MM.1S (cell line): ENCODE results near the gene GNAT2.

Experiments
- DNase-seq: peaks from one replicate; pipeline ENCODE4 v3.0.0-alpha.2; 2015
- H2AFZ ChIP-seq: fragments of 300-600 bp; sonication (generic); 2 replicates; pipeline ENCODE4 v1.6.0; 2016; ENCODE audit warnings: antibody characterized with exemption, low read length
- H3F3A ChIP-seq: fragments of 300-600 bp; sonication (generic); 2 replicates; pipeline ENCODE4 v1.6.1; 2016; ENCODE audit warnings: mild to moderate bottlenecking, antibody characterized with exemption, low read length, moderate library complexity, mixed read lengths; ENCODE audit not compliant: insufficient read depth
- H3K27ac ChIP-seq: fragments of 300-600 bp; sonication (generic); 2 replicates; pipeline ENCODE4 v1.5.1; 2016; ENCODE audit warnings: mild to moderate bottlenecking, low read length
- H3K27me3 ChIP-seq: fragments of 300-600 bp; sonication (generic); replicated peaks from 2 replicates; pipeline ENCODE4 v1.6.0; 2016; ENCODE audit warnings: low read length; ENCODE audit not compliant: insufficient read depth
- H3K36me3 ChIP-seq: fragments of 300-600 bp; sonication (generic); replicated peaks from 2 replicates; pipeline ENCODE4 v1.6.1; 2016; ENCODE audit warnings: mild to moderate bottlenecking, low read length, mixed read lengths; ENCODE audit not compliant: insufficient read depth
- H3K4me1 ChIP-seq: fragments of 300-600 bp; sonication (generic); 2 replicates; pipeline ENCODE4 v1.6.1; 2016; ENCODE audit warnings: low read length, mixed read lengths
- H3K4me2 ChIP-seq: fragments of 300-600 bp; sonication (generic); 2 replicates; pipeline ENCODE4 v1.6.0; 2016; ENCODE audit warnings: low read depth, low read length
- H3K4me3 ChIP-seq: fragments of 300-600 bp; sonication (generic); 2 replicates; pipeline ENCODE4 v1.5.1; 2016; ENCODE audit warnings: low read length, mixed read lengths
- H3K79me2 ChIP-seq: fragments of 300-600 bp; sonication (generic); 2 replicates; pipeline ENCODE4 v1.6.1; 2016; ENCODE audit warnings: mixed run types, low read length, mixed read lengths
- H3K9ac ChIP-seq: fragments of 300-600 bp; sonication (generic); 2 replicates; pipeline ENCODE4 v1.6.1; 2016; ENCODE audit warnings: low read length, mixed read lengths
- H3K9me2 ChIP-seq: fragments of 300-600 bp; sonication (generic); replicated peaks from 2 replicates; pipeline ENCODE4 v1.6.1; 2016; ENCODE audit warnings: mild to moderate bottlenecking, low read length, mixed read lengths; ENCODE audit not compliant: insufficient read depth
- H3K9me3 ChIP-seq: fragments of 300-600 bp; sonication (generic); replicated peaks from 2 replicates; pipeline ENCODE4 v1.6.1; 2016; ENCODE audit warnings: mild to moderate bottlenecking, low read length, mixed read lengths; ENCODE audit not compliant: insufficient read depth
- H4K20me1 ChIP-seq: fragments of 300-600 bp; sonication (generic); 2 replicates; pipeline ENCODE4 v1.6.1; 2016; ENCODE audit warnings: mild to moderate bottlenecking, low read length, moderate library complexity, mixed read lengths; ENCODE audit not compliant: insufficient read depth
- EZH2 ChIP-seq: fragments of 300-600 bp; sonication (generic); optimal IDR thresholded peaks from 2 replicates; pipeline ENCODE3; 2017; ENCODE audit warnings: low read depth, mild to moderate bottlenecking, antibody characterized with exemption, low read length, mixed read lengths
- EZH2phosphoT487 ChIP-seq: fragments of 300-600 bp; sonication (generic); IDR thresholded peaks from 2 replicates; pipeline ENCODE4 v1.6.1; 2018; ENCODE audit warnings: antibody characterized with exemption, low read length
- TF ChIP-seq, protein P1 (sequence below): fragments of 300-600 bp; sonication (generic); IDR thresholded peaks from 2 replicates; pipeline ENCODE4 v1.5.1; 2016; ENCODE audit warnings: antibody characterized with exemption, low read length, mixed read lengths

GNAT2 gene

DNA sequence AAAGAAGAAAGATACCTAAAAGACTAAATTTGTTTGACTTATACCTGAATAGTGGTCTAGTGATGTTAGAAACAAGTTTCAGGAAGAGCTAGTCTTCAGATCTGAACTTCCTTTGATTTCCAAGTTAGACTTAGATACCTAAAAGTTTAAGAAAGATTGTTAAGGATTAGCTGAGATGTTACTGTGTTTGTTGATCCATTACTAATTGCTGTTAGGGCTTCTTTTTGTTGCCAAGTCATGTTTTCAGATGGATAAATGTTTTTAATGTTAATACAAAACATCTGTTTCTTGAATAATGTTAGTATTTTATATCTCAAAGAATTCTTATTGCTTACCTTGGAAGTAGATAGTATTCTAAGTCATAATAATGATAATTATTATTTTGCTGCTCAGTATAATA lies 59.4 kb downstream of the GNAT2 start:
- Histone ChIP-seq H2AFZ (no peak overlapping the region), H3K79me2 (peaks cover 99% of the 10 kb centered on the region), H3K9me2 (no peaks in the 10 kb centered on the region), H3K27me3 (no peaks in the 10 kb centered on the region), H3K4me2 (no peak overlapping the region), H3K9me3 (no peaks in the 10 kb centered on the region), H3K36me3 (no peaks in the 10 kb centered on the region), H3K4me1 (peaks cover 9% of the 10 kb centered on the region; the same call in 1 of the 2 replicates), H3F3A (no peaks in the 10 kb centered on the region), H3K4me3 (no peak overlapping the region), H3K27ac (no peak overlapping the region), H4K20me1 (0 out of 2 replicates have a peak, but pooled peaks cover 3% of the 10 kb centered on the region), H3K9ac (no peak overlapping the region)
- DNase-seq = no peak
- TF ChIP-seq, protein P1, sequence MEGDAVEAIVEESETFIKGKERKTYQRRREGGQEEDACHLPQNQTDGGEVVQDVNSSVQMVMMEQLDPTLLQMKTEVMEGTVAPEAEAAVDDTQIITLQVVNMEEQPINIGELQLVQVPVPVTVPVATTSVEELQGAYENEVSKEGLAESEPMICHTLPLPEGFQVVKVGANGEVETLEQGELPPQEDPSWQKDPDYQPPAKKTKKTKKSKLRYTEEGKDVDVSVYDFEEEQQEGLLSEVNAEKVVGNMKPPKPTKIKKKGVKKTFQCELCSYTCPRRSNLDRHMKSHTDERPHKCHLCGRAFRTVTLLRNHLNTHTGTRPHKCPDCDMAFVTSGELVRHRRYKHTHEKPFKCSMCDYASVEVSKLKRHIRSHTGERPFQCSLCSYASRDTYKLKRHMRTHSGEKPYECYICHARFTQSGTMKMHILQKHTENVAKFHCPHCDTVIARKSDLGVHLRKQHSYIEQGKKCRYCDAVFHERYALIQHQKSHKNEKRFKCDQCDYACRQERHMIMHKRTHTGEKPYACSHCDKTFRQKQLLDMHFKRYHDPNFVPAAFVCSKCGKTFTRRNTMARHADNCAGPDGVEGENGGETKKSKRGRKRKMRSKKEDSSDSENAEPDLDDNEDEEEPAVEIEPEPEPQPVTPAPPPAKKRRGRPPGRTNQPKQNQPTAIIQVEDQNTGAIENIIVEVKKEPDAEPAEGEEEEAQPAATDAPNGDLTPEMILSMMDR = no peak
- TF ChIP-seq EZH2phosphoT487 = no peak
- no peak for TF ChIP-seq EZH2

DNA sequence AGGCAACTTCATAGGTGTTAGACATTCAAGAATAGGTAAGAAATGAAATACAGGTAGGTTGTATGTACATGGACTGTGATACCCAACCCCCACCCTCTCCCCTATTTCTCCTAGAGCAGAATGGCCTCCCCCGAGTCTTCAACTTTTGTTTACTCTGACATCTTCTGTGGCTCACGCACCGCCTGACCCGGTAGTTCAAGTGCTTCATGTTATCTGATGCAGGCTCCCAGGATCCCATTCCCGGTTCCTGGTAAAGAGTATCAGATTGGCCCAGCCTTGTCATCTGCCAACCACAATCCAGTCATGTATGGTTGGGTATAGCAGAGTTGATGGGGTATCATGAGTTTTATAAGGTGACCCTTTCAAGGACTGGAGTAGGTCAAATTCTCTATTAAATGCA lies 61.9 kb downstream of the GNAT2 start:
- Histone ChIP-seq H3K4me2 (no peak overlapping the region), H3K9me2 (no peaks in the 10 kb centered on the region), H3F3A (no peaks in the 10 kb centered on the region), H3K27me3 (no peaks in the 10 kb centered on the region), H3K36me3 (no peaks in the 10 kb centered on the region), H3K9me3 (no peaks in the 10 kb centered on the region), H3K9ac (no peak overlapping the region), H3K4me1 (no peaks in the 10 kb centered on the region), H2AFZ (no peak overlapping the region), H3K4me3 (no peak overlapping the region), H4K20me1 (no peaks in the 10 kb centered on the region), H3K79me2 (peaks cover 99% of the 10 kb centered on the region), H3K27ac (no peak overlapping the region)
- TF ChIP-seq, protein P1 = no peak
- TF ChIP-seq EZH2 = no peak
- TF ChIP-seq EZH2phosphoT487 = no peak
- no peak for DNase-seq

DNA sequence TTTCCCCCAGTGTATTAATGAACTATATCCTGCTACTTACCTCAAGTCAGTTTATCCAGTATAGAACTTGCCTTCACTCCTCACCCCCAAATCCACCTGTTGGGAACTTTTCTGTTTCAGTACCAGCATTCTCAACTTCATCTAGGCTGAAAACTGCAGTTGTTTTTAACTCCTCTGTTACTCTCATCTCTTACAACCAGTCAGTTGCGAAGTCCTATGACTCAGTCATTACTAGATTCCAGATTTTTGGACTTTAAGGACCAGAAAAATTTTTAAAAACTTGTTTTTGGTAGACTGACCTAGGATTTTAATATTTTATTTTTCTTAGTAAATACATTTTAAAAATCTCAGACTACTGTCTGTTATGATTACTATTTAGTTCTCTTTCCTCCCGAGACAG lies 62.9 kb downstream of the GNAT2 start:
- TF ChIP-seq, protein P1 = no peak
- TF ChIP-seq EZH2 = no peak
- no peak overlapping the region for H3K4me2 ChIP-seq
- no peaks in the 10 kb centered on the region for H3F3A ChIP-seq
- H3K4me3 ChIP-seq = no peak overlapping the region
- no peaks in the 10 kb centered on the region for H3K4me1 ChIP-seq
- no peak overlapping the region for H3K27ac ChIP-seq
- H3K9me2 ChIP-seq = no peaks in the 10 kb centered on the region
- H3K79me2 ChIP-seq = peaks cover 99% of the 10 kb centered on the region
- no peaks in the 10 kb centered on the region for H4K20me1 ChIP-seq
- no peak overlapping the region for H3K9ac ChIP-seq
- no peaks in the 10 kb centered on the region for H3K9me3 ChIP-seq
- no peaks in the 10 kb centered on the region for H3K36me3 ChIP-seq
- H3K27me3 ChIP-seq = no peaks in the 10 kb centered on the region
- no peak overlapping the region for H2AFZ ChIP-seq
- DNase-seq = no peak
